Neural progenitor cell (in vitro differentiated cells): Measurements from ENCODE around the gene FTSJ3. TPM values are rescaled to one million over a fixed set of nuclear protein-coding genes. Genes with fewer than 3 reads are reported as not detected.
"Not testable (repeated sequence)": the region's sequence is repeated elsewhere in the genome, so short reads cannot be mapped to it uniquely, and the experiment has no call there.

ENCODE experiments used
- DNase-seq: peaks from one replicate; pipeline ENCODE4 v3.0.0-alpha.2; 2016; ENCODE audit warnings: low spot score
- H2AFZ ChIP-seq: fragments of 200-600 bp; sonication (generic); replicated peaks from 2 replicates; pipeline ENCODE4 v1.6.1; 2016; ENCODE audit warnings: antibody characterized with exemption
- H3F3A ChIP-seq: fragments of 200-600 bp; sonication (generic); 2 replicates; pipeline ENCODE4 v1.6.1; 2016; ENCODE audit warnings: antibody characterized with exemption, low read depth
- H3K27ac ChIP-seq: fragments of 200-600 bp; sonication (generic); 2 replicates; pipeline ENCODE4 v1.5.1; 2016; ENCODE audit warnings: mild to moderate bottlenecking
- H3K27me3 ChIP-seq: fragments of 200-600 bp; sonication (generic); 2 replicates; pipeline ENCODE4 v1.6.1; 2016; ENCODE audit warnings: mild to moderate bottlenecking, moderate library complexity
- H3K36me3 ChIP-seq: fragments of 200-600 bp; sonication (generic); 2 replicates; pipeline ENCODE4 v1.5.1; 2016
- H3K4me1 ChIP-seq: fragments of 200-600 bp; sonication (generic); 2 replicates; pipeline ENCODE4 v1.6.1; 2016; ENCODE audit warnings: mixed run types
- H3K4me2 ChIP-seq: fragments of 200-600 bp; sonication (generic); 2 replicates; pipeline ENCODE4 v1.6.1; 2016
- H3K4me3 ChIP-seq: fragments of 200-600 bp; sonication (generic); 2 replicates; pipeline ENCODE4 v1.5.1; 2016
- H3K79me2 ChIP-seq: fragments of 200-600 bp; sonication (generic); 2 replicates; pipeline ENCODE4 v1.6.1; 2016; ENCODE audit warnings: low read depth
- H3K9ac ChIP-seq: fragments of 200-600 bp; sonication (generic); 2 replicates; pipeline ENCODE4 v1.6.1; 2016
- H3K9me3 ChIP-seq: fragments of 200-600 bp; sonication (generic); 2 replicates; pipeline ENCODE4 v1.5.1; 2016; ENCODE audit warnings: low read depth
- H4K20me1 ChIP-seq: fragments of 200-600 bp; sonication (generic); 2 replicates; pipeline ENCODE4 v1.6.1; 2016; ENCODE audit warnings: low read depth
- H3K27ac Mint-ChIP-seq: 3 replicates; pipeline ENCODE4 v1.8.0; 2021; ENCODE audit warnings: mixed read lengths
- H3K27me3 Mint-ChIP-seq: 2 replicates; pipeline ENCODE4 v1.8.0; 2022; ENCODE audit warnings: low read depth, mild to moderate bottlenecking, inconsistent platforms, moderate library complexity, mixed read lengths; ENCODE audit not compliant: insufficient read depth
- H3K36me3 Mint-ChIP-seq: 3 replicates; pipeline ENCODE4 v1.8.0; 2021; ENCODE audit warnings: mixed read lengths
- H3K4me1 Mint-ChIP-seq: 3 replicates; pipeline ENCODE4 v1.8.0; 2021; ENCODE audit warnings: mixed read lengths
- H3K4me3 Mint-ChIP-seq: 3 replicates; pipeline ENCODE4 v1.8.0; 2021; ENCODE audit warnings: mild to moderate bottlenecking, moderate library complexity, mixed read lengths
- H3K9me3 Mint-ChIP-seq: 3 replicates; pipeline ENCODE4 v1.8.0; 2020; ENCODE audit warnings: mixed read lengths
- CTCF ChIP-seq: fragments of 200-600 bp; sonication (generic); IDR thresholded peaks from 2 replicates; pipeline ENCODE4 v1.5.1; 2017; ENCODE audit warnings: antibody characterized with exemption, mild to moderate bottlenecking
- EZH2 ChIP-seq: fragments of 200-600 bp; sonication (generic); IDR thresholded peaks from 2 replicates; pipeline ENCODE4 v1.6.1; 2017; ENCODE audit warnings: antibody characterized with exemption, mild to moderate bottlenecking, moderate library complexity
- EZH2phosphoT487 ChIP-seq: fragments of 200-600 bp; sonication (generic); IDR thresholded peaks from 2 replicates; pipeline ENCODE4 v1.6.1; 2017; ENCODE audit warnings: antibody characterized with exemption
- total RNA-seq: library from RNA; depleted of rRNA; stranded (reverse); fragments of >200 nt; gene quantifications from 2 replicates; pipeline ENCODE4 v1.2.3, GENCODE V29; 2015; ENCODE audit warnings: low replicate concordance

FTSJ3 gene
- total RNA-seq, 1 donor from 2014 or later, result 21.8 TPM

- Histone ChIP-seq H3K36me3 (no peaks in the 10 kb centered on the region), H3K9me3 (no peaks in the 10 kb centered on the region), H3K27ac (no peak overlapping the region), H3K79me2 (peaks cover 28% of the 10 kb centered on the region), H2AFZ (no peak overlapping the region), H3K9ac (no peak overlapping the region), H4K20me1 (peaks cover 19% of the 10 kb centered on the region), H3K4me3 (no peak overlapping the region), H3K4me2 (peak overlapping the region; percentile 70), H3K27me3 (peaks cover 50% of the 10 kb centered on the region), H3F3A (peaks cover 24% of the 10 kb centered on the region), H3K4me1 (peaks cover 14% of the 10 kb centered on the region)
- Mint-ChIP-seq H3K9me3 (peaks cover 8% of the 10 kb centered on the region), H3K36me3 (no peaks in the 10 kb centered on the region), H3K4me3 (peak overlapping the region; percentile 86), H3K27me3 (peaks cover 6% of the 10 kb centered on the region), H3K4me1 (peaks cover 23% of the 10 kb centered on the region), H3K27ac (no peak overlapping the region)
- no peak for DNase-seq
- no peak for TF ChIP-seq EZH2phosphoT487
Observed at GRCh38 chr17:63843910-63844677, 16.6 kb upstream of the FTSJ3 start.

- H3K9me3 Mint-ChIP-seq, H3K27ac ChIP-seq, H3K36me3 ChIP-seq, H3K27me3 Mint-ChIP-seq, H3K36me3 Mint-ChIP-seq, H3K9me3 ChIP-seq, H3K9ac ChIP-seq, DNase-seq, H3K27ac Mint-ChIP-seq: not testable (repeated sequence)
- peaks cover 20% of the 10 kb centered on the region for H3K4me1 ChIP-seq
- peak overlapping the region; percentile 70 for H3K4me2 ChIP-seq
- Mint-ChIP-seq H3K4me3 (peak overlapping the region; percentile 86), H3K4me1 (peaks cover 26% of the 10 kb centered on the region)
- H3F3A ChIP-seq, result peaks cover 29% of the 10 kb centered on the region
- peaks cover 44% of the 10 kb centered on the region for H3K27me3 ChIP-seq
- H2AFZ ChIP-seq, result peak overlapping the region; percentile 58
- H3K4me3 ChIP-seq, result peak overlapping the region; percentile 56
- H4K20me1 ChIP-seq, result peaks cover 19% of the 10 kb centered on the region
- peaks cover 35% of the 10 kb centered on the region for H3K79me2 ChIP-seq
Observed at GRCh38 chr17:63843387-63843888, 16.0 kb upstream of the FTSJ3 start.

- Mint-ChIP-seq H3K36me3 (no peaks in the 10 kb centered on the region), H3K4me3 (peak within 1 kb of the TSS; percentile 97), H3K4me1 (peaks cover 26% of the 10 kb centered on the region), H3K27me3 (no peaks in the 10 kb centered on the region), H3K9me3 (no peaks in the 10 kb centered on the region), H3K27ac (peak within 1 kb of the TSS; percentile 96)
- no peaks in the 10 kb centered on the region for H3K9me3 ChIP-seq
- H3K36me3 ChIP-seq, result no peaks in the 10 kb centered on the region
- H4K20me1 ChIP-seq, result peaks cover 22% of the 10 kb centered on the region
- H3K9ac ChIP-seq, result peak within 1 kb of the TSS; percentile 69
- peaks cover 37% of the 10 kb centered on the region for H3K27me3 ChIP-seq
- TF ChIP-seq EZH2phosphoT487 (no peak), EZH2 (peak; percentile 67), CTCF (no peak)
- peaks cover 42% of the 10 kb centered on the region for H3K79me2 ChIP-seq
- peak; percentile 99 for DNase-seq
- peak within 1 kb of the TSS; percentile 95 for H3K4me3 ChIP-seq
- H3K4me2 ChIP-seq, result peak within 1 kb of the TSS; percentile 99
- H2AFZ ChIP-seq, result peak within 1 kb of the TSS; percentile 58
- peak within 1 kb of the TSS; percentile 76 for H3K27ac ChIP-seq
- H3F3A ChIP-seq, result peaks cover 29% of the 10 kb centered on the region
- H3K4me1 ChIP-seq, result peaks cover 21% of the 10 kb centered on the region
Observed at GRCh38 chr17:63842540-63843386, 15.3 kb upstream of the FTSJ3 start, which contains the start of gene SMARCD2. TSS of gene SMARCD2 (minus strand) at chr17:63842685. CDS start at chr17:63842674, 11 bp downstream.

GRCh38 chr17:63842173-63842539 is 14.7 kb upstream of the FTSJ3 start:
- Histone ChIP-seq H2AFZ (peak overlapping the region; percentile 34), H3K79me2 (peaks cover 46% of the 10 kb centered on the region), H3K36me3 (no peaks in the 10 kb centered on the region), H3F3A (peaks cover 29% of the 10 kb centered on the region), H3K27me3 (peaks cover 31% of the 10 kb centered on the region), H4K20me1 (peaks cover 25% of the 10 kb centered on the region), H3K9me3 (no peaks in the 10 kb centered on the region), H3K4me2 (peak overlapping the region; percentile 99), H3K9ac (peak overlapping the region; percentile 69), H3K27ac (peak overlapping the region; percentile 76), H3K4me3 (peak overlapping the region; percentile 95), H3K4me1 (peaks cover 21% of the 10 kb centered on the region)
- Mint-ChIP-seq H3K27me3 (no peaks in the 10 kb centered on the region), H3K4me1 (peaks cover 26% of the 10 kb centered on the region), H3K4me3 (peak overlapping the region; percentile 97), H3K27ac (peak overlapping the region; percentile 96), H3K9me3 (no peaks in the 10 kb centered on the region), H3K36me3 (peaks cover under 1% of the 10 kb centered on the region)
- no peak for DNase-seq
- TF ChIP-seq EZH2phosphoT487 (no peak), EZH2 (no peak), CTCF (peak; percentile 4)
